Measurements from ENCODE around the gene PCLO.

DNA sequence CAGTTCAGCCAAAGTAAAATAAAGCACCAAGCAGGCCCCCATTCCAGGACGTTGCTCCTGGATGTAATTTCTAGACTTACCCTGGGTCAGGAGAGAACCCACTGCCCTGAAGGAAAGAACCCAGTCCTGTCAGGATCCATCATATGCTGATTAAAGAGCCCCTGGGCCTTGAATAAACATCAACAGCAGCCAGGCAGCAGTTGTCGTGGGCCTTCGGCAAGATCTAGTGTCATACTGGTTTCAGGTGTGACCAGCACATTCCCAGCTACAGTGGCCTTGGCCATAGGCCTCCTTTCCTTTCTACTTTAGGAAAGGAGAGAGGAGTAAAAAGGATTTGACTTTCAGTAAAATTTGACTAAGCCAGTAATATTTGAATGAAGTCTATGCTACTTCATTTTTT is 430.0 kb downstream of the PCLO start:
- TF ChIP-seq EZH2 (IDR thresholded peaks at IDR 0.05; ENCODE audit: low read depth, low read length, severe bottlenecking) (no peak), KDM4A (IDR thresholded peaks at IDR 0.05; ENCODE audit: low read depth, low read length, severe bottlenecking) (no peak), TAF1 (IDR thresholded peaks at IDR 0.05; ENCODE audit: low read depth, low read length) (no peak), EP300 (IDR thresholded peaks at IDR 0.05; ENCODE audit: borderline replicate concordance in 1 of 2, low read depth in 2 of 2, low read length in 2 of 2) (no peak)
- TF ChIP-seq, protein P1, sequence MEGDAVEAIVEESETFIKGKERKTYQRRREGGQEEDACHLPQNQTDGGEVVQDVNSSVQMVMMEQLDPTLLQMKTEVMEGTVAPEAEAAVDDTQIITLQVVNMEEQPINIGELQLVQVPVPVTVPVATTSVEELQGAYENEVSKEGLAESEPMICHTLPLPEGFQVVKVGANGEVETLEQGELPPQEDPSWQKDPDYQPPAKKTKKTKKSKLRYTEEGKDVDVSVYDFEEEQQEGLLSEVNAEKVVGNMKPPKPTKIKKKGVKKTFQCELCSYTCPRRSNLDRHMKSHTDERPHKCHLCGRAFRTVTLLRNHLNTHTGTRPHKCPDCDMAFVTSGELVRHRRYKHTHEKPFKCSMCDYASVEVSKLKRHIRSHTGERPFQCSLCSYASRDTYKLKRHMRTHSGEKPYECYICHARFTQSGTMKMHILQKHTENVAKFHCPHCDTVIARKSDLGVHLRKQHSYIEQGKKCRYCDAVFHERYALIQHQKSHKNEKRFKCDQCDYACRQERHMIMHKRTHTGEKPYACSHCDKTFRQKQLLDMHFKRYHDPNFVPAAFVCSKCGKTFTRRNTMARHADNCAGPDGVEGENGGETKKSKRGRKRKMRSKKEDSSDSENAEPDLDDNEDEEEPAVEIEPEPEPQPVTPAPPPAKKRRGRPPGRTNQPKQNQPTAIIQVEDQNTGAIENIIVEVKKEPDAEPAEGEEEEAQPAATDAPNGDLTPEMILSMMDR (IDR thresholded peaks at IDR 0.05; ENCODE audit: control extremely low read depth in 1 of 3, insufficient read depth in 1 of 3, low read depth in 1 of 3, low read length in 3 of 3), result no peak
